ENCODE measurements around the gene GNRH2.

DNA sequence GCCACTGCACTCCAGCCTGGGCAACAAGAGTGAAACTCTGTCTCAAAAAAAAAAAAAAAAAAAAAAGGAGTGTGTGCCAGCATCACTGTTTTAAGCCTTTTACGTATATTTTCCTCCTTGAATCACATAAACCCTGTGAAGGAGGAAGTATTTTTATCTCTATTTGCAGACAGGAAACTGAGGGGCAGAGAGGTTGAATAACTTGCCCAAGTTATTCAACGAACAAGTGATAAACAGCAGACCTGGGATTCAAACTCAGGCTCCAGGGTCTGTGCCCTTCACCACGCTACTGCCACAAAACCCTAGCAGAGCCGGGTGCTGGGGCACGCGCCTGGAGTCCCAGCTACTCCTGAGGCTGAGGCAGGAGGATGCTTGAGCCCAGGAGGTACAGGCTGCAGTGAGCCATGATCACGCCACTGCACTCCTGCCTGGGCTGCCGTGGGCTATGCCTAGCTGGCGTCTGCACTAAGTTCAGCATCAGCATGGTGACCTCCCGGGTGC lies 50.5 kb downstream of the GNRH2 start:
- TF ChIP-seq EZH2 (IDR thresholded peaks at IDR 0.05; ENCODE audit: borderline replicate concordance, low read depth, low read length, severe bottlenecking) (no peak), POLR2A (IDR thresholded peaks at IDR 0.05; ENCODE audit: low read depth, low read length) (no peak)
